KMS-11 (cell line): ENCODE results near the gene CCDC148.

Experiments
- H2AFZ ChIP-seq: fragments of 200-600 bp; sonication (generic); 2 replicates; pipeline ENCODE4 v1.6.1; 2016; ENCODE audit warnings: antibody characterized with exemption, mixed run types, low read depth
- H3K27ac ChIP-seq: fragments of 200-600 bp; sonication (generic); 2 replicates; pipeline ENCODE4 v1.6.1; 2016; ENCODE audit warnings: mild to moderate bottlenecking, mixed run types
- H3K27me3 ChIP-seq: fragments of 200-600 bp; sonication (generic); 2 replicates; pipeline ENCODE4 v1.6.1; 2017; ENCODE audit warnings: mild to moderate bottlenecking, low read depth, mixed run types, moderate library complexity; ENCODE audit not compliant: insufficient read depth
- H3K36me3 ChIP-seq: fragments of 200-600 bp; sonication (generic); 2 replicates; pipeline ENCODE4 v1.6.1; 2017; ENCODE audit warnings: mild to moderate bottlenecking, mixed run types; ENCODE audit not compliant: insufficient read depth
- H3K4me1 ChIP-seq: fragments of 200-600 bp; sonication (generic); 2 replicates; pipeline ENCODE4 v1.6.1; 2016; ENCODE audit warnings: mild to moderate bottlenecking, low read depth, mixed run types; ENCODE audit not compliant: poor library complexity, severe bottlenecking
- H3K4me2 ChIP-seq: fragments of 200-600 bp; sonication (generic); 2 replicates; pipeline ENCODE4 v1.7.0; 2016; ENCODE audit warnings: mild to moderate bottlenecking, mixed run types
- H3K4me3 ChIP-seq: fragments of 200-600 bp; sonication (generic); IDR thresholded peaks from 2 replicates; pipeline ENCODE4 v1.6.1; 2017; ENCODE audit warnings: low read depth, low read length, mixed read lengths; ENCODE audit not compliant: insufficient read depth
- H3K79me2 ChIP-seq: fragments of 200-600 bp; sonication (generic); 2 replicates; pipeline ENCODE4 v1.6.1; 2016; ENCODE audit warnings: low read depth, mixed run types; ENCODE audit not compliant: insufficient read depth
- H3K9ac ChIP-seq: fragments of 200-600 bp; sonication (generic); 2 replicates; pipeline ENCODE4 v1.6.1; 2016; ENCODE audit warnings: mild to moderate bottlenecking, mixed run types
- H4K20me1 ChIP-seq: fragments of 200-600 bp; sonication (generic); 2 replicates; pipeline ENCODE4 v1.6.1; 2016; ENCODE audit warnings: mild to moderate bottlenecking, mixed run types; ENCODE audit not compliant: insufficient read depth
- TF ChIP-seq, protein P1 (sequence below): fragments of 200-600 bp; sonication (generic); conservative IDR thresholded peaks from 2 replicates; pipeline ENCODE4 v1.6.1; 2017; ENCODE audit warnings: low read depth, mild to moderate bottlenecking, antibody characterized with exemption, low read length, moderate library complexity, mixed read lengths

Gene CCDC148

DNA sequence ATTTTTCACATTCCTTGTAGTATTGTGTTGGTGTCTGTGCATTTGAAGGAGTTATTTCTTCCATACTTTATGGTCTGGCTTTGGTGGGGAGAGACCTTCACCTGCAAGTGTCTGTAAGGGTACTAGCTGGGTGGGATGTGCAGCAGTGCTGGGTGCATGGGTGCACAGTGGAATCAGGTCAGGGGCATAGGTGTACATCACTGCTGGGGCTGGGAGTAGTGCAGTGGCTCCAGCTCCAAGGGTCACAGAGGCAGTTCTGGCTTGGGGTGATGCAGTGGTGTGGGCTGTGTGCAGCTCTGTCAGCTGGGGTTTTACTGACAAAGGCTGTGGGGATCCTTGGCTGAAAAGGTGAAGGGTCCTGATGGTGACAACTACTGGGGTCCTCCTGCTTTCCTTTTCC lies 44.8 kb downstream of the CCDC148 start:
- Histone ChIP-seq H3K4me3 (no peak overlapping the region), H3K27me3 (no peaks in the 10 kb centered on the region), H3K4me2 (no peak overlapping the region), H4K20me1 (no peaks in the 10 kb centered on the region), H3K27ac (no peak overlapping the region), H3K9ac (no peak overlapping the region), H3K36me3 (no peaks in the 10 kb centered on the region), H2AFZ (no peak overlapping the region), H3K79me2 (no peaks in the 10 kb centered on the region), H3K4me1 (no peaks in the 10 kb centered on the region)
- TF ChIP-seq, protein P1, sequence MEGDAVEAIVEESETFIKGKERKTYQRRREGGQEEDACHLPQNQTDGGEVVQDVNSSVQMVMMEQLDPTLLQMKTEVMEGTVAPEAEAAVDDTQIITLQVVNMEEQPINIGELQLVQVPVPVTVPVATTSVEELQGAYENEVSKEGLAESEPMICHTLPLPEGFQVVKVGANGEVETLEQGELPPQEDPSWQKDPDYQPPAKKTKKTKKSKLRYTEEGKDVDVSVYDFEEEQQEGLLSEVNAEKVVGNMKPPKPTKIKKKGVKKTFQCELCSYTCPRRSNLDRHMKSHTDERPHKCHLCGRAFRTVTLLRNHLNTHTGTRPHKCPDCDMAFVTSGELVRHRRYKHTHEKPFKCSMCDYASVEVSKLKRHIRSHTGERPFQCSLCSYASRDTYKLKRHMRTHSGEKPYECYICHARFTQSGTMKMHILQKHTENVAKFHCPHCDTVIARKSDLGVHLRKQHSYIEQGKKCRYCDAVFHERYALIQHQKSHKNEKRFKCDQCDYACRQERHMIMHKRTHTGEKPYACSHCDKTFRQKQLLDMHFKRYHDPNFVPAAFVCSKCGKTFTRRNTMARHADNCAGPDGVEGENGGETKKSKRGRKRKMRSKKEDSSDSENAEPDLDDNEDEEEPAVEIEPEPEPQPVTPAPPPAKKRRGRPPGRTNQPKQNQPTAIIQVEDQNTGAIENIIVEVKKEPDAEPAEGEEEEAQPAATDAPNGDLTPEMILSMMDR = no peak

DNA sequence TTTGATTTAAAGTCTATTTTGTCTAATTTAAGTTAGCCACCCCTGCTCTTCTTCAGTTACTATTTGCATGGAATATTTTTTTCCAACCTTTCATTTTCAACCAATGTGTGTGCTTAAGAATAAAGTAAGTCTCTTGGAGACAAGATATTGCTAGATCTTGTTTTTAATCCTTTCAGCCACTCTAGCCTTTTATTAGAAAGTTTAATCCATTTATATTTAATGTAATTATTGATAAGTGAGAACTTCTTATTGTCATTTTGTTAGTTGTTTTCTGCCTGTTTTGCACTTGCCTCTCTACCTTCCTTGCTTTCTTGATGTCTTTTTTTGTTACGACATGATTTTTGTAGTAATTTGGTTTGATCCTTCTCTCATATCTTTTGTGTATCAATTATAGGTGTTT lies 46.4 kb downstream of the CCDC148 start:
- TF ChIP-seq, protein P1 = no peak
- no peak overlapping the region for H3K9ac ChIP-seq
- H3K4me2 ChIP-seq = no peak overlapping the region
- no peaks in the 10 kb centered on the region for H3K4me1 ChIP-seq
- no peak overlapping the region for H3K27ac ChIP-seq
- H3K4me3 ChIP-seq = no peak overlapping the region
- H4K20me1 ChIP-seq = no peaks in the 10 kb centered on the region
- no peaks in the 10 kb centered on the region for H3K79me2 ChIP-seq
- no peaks in the 10 kb centered on the region for H3K27me3 ChIP-seq
- no peaks in the 10 kb centered on the region for H3K36me3 ChIP-seq
- H2AFZ ChIP-seq = no peak overlapping the region

- Histone ChIP-seq H3K4me3 (no peak overlapping the region), H3K27ac (no peak overlapping the region), H3K27me3 (no peaks in the 10 kb centered on the region), H3K4me2 (no peak overlapping the region), H3K4me1 (peaks cover 22% of the 10 kb centered on the region), H3K79me2 (no peaks in the 10 kb centered on the region), H3K36me3 (no peaks in the 10 kb centered on the region), H4K20me1 (no peaks in the 10 kb centered on the region), H3K9ac (no peak overlapping the region), H2AFZ (no peak overlapping the region)
- TF ChIP-seq, protein P1 = no peak
Observed at GRCh38 chr2:158407031-158407430, 49.5 kb downstream of the CCDC148 start.

- Histone ChIP-seq H3K4me3 (no peak overlapping the region), H2AFZ (no peak overlapping the region), H3K79me2 (no peaks in the 10 kb centered on the region), H4K20me1 (no peaks in the 10 kb centered on the region), H3K27me3 (no peaks in the 10 kb centered on the region), H3K36me3 (no peaks in the 10 kb centered on the region), H3K9ac (no peak overlapping the region), H3K4me1 (peaks cover 22% of the 10 kb centered on the region), H3K27ac (no peak overlapping the region), H3K4me2 (no peak overlapping the region)
- TF ChIP-seq, protein P1 = no peak
Observed at GRCh38 chr2:158405341-158405740, 51.2 kb downstream of the CCDC148 start.
